Stimulated activated memory B cell treated with anti-CD40 and anti-IgM and Interleukin-4, amounts not matched to agents 10 μg/mL and 1 μg/mL and 100 μg/mL, for 72 hours (primary cell): ENCODE results near the gene SH3BP2.

ENCODE experiments used
- ATAC-seq: fragments of 150-1000 bp; cut with Tn5 transposase; 2 replicates; pipeline ENCODE4 v1.10.0; 2021
- H3K27ac Mint-ChIP-seq: one replicate; pipeline ENCODE4 v1.8.0; 2022; ENCODE audit warnings: mild to moderate bottlenecking, mixed read lengths
- H3K27me3 Mint-ChIP-seq: one replicate; pipeline ENCODE4 v1.8.0; 2022; ENCODE audit warnings: mixed read lengths
- H3K36me3 Mint-ChIP-seq: one replicate; pipeline ENCODE4 v1.8.0; 2022; ENCODE audit warnings: mixed read lengths
- H3K4me1 Mint-ChIP-seq: one replicate; pipeline ENCODE4 v1.8.0; 2022; ENCODE audit warnings: mixed read lengths
- H3K4me3 Mint-ChIP-seq: one replicate; pipeline ENCODE4 v1.8.0; 2022; ENCODE audit warnings: mild to moderate bottlenecking, moderate library complexity, mixed read lengths
- H3K9me3 Mint-ChIP-seq: one replicate; pipeline ENCODE4 v1.8.0; 2022; ENCODE audit warnings: mixed read lengths

SH3BP2 gene

DNA sequence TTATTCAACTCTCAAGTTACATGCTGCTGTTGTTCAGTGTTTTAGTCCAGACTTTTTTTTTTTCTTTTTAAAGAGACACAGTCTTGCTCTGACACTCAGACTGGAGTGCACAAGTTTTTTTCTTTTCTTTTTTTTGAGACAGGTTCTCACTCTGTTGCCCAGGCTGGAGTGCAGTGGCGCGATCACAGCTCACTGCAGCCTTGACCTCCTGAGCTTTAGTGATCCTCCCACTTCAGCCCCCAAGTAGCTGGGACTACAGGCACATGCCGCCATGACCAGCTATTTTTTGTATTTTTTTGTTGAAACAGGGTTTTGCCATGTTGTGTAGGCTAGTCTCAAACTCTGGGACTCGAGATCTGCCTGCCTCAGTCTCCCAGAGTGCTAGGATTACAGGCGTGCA, 62.7 kb downstream of the SH3BP2 start:
- ATAC-seq, result no peak
- Mint-ChIP-seq H3K27me3 (no peaks in the 10 kb centered on the region), H3K36me3 (peaks cover 28% of the 10 kb centered on the region), H3K9me3 (no peaks in the 10 kb centered on the region), H3K27ac (peak overlapping the region; percentile 48), H3K4me1 (peaks cover 79% of the 10 kb centered on the region), H3K4me3 (no peak overlapping the region)

DNA sequence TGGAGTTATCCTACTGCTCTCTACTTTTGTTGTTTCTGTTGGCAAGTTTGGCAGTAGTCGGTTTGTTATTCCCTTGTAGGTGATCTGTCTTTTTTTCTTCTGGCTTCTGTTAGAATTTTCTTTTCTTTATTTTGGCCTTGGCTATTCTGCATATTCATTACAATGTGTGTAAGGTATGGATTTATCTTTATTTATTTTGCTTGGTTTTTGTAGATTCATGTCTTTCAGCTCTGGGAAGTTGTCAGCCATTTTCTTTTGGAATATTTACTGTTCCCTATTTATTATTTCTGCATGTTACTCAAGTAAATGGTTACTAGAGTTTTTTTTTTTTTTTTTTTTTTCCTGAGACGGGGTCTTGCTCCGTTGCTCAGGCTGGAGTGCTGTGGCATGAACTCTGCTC, 63.4 kb downstream of the SH3BP2 start:
- no peak overlapping the region for H3K4me3 Mint-ChIP-seq
- peak overlapping the region; percentile 48 for H3K27ac Mint-ChIP-seq
- H3K4me1 Mint-ChIP-seq, result peaks cover 79% of the 10 kb centered on the region
- H3K9me3 Mint-ChIP-seq, result no peaks in the 10 kb centered on the region
- peaks cover 28% of the 10 kb centered on the region for H3K36me3 Mint-ChIP-seq
- H3K27me3 Mint-ChIP-seq, result no peaks in the 10 kb centered on the region
- ATAC-seq, result no peak

DNA sequence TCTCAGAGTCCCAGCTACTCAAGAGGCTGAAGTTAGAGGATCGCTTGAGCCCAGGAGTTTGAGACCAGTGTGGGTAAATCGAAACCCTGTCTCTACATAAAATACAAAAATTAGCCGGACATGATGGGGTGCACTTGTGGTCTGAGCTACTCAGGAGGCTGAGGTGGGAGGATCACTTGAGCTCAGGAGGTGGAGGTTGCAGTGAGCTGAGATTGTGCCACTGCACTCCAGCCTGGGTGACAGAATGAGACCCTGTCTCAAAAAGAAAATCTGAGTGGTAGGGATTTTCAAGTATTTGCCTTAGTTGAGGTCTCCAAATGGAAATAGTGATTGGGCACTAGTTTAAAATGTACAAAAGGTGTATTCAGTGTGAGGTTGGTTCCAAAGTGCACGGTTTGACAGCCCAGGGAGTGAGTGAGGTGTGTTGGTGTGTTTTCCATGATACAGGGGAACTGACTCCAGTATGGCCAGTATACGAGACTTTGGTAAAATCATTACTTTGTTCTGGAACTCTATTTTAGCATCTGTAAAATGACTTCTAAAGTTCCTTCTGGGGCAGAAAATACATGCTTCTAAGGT, 64.6 kb downstream of the SH3BP2 start:
- Mint-ChIP-seq H3K27me3 (no peaks in the 10 kb centered on the region), H3K36me3 (peaks cover 28% of the 10 kb centered on the region), H3K27ac (no peak overlapping the region), H3K4me1 (peaks cover 79% of the 10 kb centered on the region), H3K9me3 (no peaks in the 10 kb centered on the region), H3K4me3 (no peak overlapping the region)
- ATAC-seq, result no peak

DNA sequence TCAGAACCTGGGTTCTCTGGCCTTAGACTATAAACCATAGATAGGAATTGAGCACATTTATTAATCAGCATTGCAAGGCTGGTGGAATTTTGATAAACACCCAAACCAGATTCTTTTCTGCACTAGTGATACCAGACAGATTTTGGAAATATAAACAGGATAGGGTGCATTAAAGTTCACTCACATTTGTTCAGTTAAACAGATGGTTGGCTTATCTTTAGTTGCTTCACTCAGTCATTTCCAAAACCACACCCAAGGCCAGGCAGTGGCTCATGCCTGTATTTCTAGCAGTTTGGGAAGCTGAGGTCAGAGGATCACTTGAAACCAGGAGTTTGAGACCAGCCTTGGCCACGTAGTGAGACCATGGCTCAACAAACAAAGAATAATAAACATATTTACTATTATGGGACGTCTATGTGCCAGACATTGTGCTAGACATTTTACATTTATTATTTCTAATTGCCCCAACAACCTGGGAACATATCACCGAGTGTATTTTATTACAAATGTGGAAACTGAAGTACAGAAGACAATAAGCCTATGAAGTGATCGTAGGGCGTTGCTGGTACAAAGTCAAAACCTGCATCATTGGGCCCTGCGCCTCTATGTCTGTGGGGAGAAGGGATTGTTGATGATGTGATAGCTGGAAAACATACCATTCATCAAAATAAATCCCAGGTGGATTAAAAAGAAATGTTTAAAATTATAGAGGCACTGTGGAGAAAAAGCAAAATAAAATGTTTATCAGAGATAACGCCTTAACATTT, 65.7 kb downstream of the SH3BP2 start:
- Mint-ChIP-seq H3K27ac (no peak overlapping the region), H3K9me3 (no peaks in the 10 kb centered on the region), H3K27me3 (no peaks in the 10 kb centered on the region), H3K4me1 (peaks cover 83% of the 10 kb centered on the region), H3K36me3 (peaks cover 26% of the 10 kb centered on the region), H3K4me3 (no peak overlapping the region)
- no peak for ATAC-seq

DNA sequence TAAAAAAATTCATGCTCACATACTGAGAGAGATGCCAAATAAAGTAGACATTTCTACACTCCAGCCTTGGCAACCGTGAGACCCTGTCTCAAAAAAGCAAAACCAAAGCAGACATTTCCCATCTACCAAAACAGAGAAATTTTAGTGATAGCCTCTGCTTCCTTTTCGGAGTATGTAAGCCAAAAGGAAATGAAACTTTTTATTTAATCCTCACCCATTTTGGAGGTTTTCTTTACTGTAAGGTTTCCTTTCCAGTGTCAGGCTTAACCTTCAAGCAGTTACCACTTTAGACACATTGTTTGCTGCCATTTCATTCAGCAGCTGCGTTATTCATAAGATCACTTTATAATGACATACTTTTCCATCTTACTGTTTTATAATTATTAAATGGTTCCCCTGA, 66.6 kb downstream of the SH3BP2 start:
- H3K4me1 Mint-ChIP-seq, result peaks cover 81% of the 10 kb centered on the region
- no peaks in the 10 kb centered on the region for H3K27me3 Mint-ChIP-seq
- no peak overlapping the region for H3K4me3 Mint-ChIP-seq
- H3K27ac Mint-ChIP-seq, result peak overlapping the region; percentile 29
- no peak for ATAC-seq
- H3K36me3 Mint-ChIP-seq, result peaks cover 17% of the 10 kb centered on the region
- H3K9me3 Mint-ChIP-seq, result no peaks in the 10 kb centered on the region

DNA sequence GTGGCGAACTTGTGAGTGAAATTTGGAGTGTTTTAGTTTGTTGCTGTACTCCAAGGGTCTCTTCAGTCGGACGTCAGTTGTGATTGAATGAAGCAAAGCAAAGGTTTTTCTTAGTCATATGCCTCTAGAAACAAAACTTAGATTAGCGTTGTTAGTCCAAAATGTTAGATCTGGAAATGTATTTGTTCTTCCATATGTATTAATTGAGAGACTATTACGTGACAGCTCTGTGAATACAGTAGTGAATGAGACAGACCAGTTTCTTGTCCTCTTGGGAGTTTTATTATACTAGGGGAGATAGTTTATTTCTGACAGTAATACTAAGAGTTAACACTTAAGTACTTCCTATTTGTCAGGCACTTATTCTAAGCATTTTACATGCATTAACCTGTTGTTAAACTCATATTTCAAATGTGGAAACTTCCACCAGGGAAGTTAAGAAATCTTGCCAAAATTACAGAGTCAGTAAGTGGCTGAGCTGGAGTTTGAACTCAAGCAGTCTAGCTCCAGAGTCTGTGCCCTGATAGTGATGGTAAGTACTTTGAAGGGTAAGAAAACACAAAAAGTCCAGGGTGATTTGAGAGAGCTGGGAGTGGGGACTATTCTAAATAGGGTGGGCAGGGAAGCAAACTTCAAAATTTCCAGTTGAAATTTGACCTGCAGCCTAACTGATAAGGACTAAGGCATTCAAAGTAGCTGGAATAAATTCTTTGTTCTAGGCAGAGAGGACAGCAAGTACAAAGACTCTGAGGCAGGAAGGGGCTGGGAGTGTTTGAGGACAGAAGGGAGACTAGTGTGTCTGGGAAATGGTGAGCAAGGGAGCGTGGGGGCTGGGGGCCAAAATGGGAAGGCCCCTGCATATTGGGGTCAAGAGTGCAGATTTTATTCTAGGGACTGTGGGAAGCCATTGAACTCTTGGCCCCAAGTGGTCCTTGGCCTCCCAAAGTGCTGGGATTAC, 67.8 kb downstream of the SH3BP2 start:
- Mint-ChIP-seq H3K4me1 (peaks cover 81% of the 10 kb centered on the region), H3K27me3 (no peaks in the 10 kb centered on the region), H3K9me3 (no peaks in the 10 kb centered on the region), H3K27ac (peak overlapping the region; percentile 29), H3K4me3 (no peak overlapping the region), H3K36me3 (peaks cover 6% of the 10 kb centered on the region)
- ATAC-seq, result no peak

DNA sequence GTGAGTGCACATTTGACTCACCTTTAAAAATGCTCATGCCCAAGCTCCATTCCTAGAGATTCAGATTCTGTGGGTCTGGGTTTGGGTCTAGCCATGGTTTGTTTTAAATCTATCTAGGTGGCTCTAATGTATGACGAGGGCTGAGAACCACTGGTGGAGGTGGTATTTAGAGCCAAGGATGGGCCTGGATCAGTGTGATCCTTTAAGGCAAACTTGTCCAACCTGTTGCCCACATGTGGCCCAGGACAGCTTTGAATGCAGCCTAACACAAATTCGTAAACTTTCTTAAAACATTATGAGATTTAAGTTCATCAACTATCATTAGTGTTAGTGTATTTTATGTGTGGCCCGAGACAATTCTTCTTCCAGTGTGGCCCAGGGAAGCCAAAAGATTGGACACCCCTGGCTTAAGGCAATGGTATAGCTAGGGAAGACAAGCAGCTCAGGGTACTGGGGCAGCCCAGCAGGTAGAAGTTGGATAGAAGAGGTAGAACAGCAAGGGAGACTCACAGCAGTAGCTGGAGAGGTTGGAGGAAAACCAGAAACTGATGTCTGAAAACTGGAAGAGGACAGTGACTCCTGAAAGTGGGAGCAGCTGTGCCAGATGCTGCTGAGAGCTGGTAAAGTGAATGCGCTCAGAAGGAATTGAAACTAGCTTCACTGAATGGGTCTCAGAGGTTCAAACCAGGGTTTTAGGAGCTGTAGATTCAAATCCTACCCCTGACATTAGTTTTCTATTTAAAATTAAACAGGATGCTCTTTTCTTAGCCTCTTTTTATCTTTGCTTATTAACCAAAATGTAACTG, 68.9 kb downstream of the SH3BP2 start:
- no peak for ATAC-seq
- H3K27ac Mint-ChIP-seq, result peak overlapping the region; percentile 11
- no peak overlapping the region for H3K4me3 Mint-ChIP-seq
- no peaks in the 10 kb centered on the region for H3K27me3 Mint-ChIP-seq
- peaks cover 6% of the 10 kb centered on the region for H3K36me3 Mint-ChIP-seq
- peaks cover 78% of the 10 kb centered on the region for H3K4me1 Mint-ChIP-seq
- no peaks in the 10 kb centered on the region for H3K9me3 Mint-ChIP-seq

DNA sequence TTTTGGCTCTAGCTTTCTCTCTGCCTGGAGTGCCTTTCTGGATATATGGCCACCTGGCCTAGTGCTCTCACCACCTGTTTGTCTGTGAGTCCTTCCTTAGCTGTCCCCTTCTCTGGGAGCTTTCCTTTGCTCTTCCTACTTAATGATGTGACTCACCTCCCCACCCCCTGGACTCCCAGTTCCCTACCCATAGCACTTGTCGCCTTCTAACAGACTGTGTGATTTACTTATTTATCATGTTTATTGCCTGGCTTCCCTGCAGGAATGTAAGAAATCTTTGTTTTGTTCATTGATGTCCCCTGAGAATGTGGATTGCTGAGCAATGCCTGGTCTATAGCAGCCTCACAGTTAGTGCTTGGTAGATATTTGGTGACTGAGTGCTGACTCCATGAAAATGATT, 69.6 kb downstream of the SH3BP2 start:
- peaks cover 6% of the 10 kb centered on the region for H3K36me3 Mint-ChIP-seq
- no peak overlapping the region for H3K4me3 Mint-ChIP-seq
- H3K27ac Mint-ChIP-seq, result peak overlapping the region; percentile 11

DNA sequence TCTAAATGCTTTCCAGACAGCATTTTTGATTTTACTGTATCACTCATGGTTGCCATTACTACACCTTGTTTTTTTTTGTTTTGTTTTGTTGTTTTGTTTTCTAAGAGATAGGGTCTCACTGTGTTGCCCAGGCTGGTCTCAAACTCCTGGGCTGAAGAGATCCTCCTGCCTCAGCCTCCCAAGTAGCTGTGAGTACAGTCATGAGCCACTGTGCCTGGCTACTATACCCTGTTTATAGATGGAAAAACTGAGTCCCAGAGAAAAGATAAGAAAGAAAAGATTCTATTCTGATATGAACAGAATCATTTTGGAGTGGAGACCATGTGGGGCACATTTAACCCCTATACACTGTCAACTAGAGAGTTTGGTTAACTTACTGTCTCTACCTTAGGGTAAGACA, 70.8 kb downstream of the SH3BP2 start:
- no peak overlapping the region for H3K4me3 Mint-ChIP-seq
- H3K36me3 Mint-ChIP-seq, result peaks cover 6% of the 10 kb centered on the region
- no peak overlapping the region for H3K27ac Mint-ChIP-seq
- ATAC-seq, result no peak
- no peaks in the 10 kb centered on the region for H3K9me3 Mint-ChIP-seq
- peaks cover 85% of the 10 kb centered on the region for H3K4me1 Mint-ChIP-seq
- no peaks in the 10 kb centered on the region for H3K27me3 Mint-ChIP-seq

More for the DNA sequence above, 69.6 kb downstream of the SH3BP2 start:
- H3K27me3 Mint-ChIP-seq, result no peaks in the 10 kb centered on the region
- H3K9me3 Mint-ChIP-seq, result no peaks in the 10 kb centered on the region
- no peak for ATAC-seq
- H3K4me1 Mint-ChIP-seq, result peaks cover 82% of the 10 kb centered on the region

DNA sequence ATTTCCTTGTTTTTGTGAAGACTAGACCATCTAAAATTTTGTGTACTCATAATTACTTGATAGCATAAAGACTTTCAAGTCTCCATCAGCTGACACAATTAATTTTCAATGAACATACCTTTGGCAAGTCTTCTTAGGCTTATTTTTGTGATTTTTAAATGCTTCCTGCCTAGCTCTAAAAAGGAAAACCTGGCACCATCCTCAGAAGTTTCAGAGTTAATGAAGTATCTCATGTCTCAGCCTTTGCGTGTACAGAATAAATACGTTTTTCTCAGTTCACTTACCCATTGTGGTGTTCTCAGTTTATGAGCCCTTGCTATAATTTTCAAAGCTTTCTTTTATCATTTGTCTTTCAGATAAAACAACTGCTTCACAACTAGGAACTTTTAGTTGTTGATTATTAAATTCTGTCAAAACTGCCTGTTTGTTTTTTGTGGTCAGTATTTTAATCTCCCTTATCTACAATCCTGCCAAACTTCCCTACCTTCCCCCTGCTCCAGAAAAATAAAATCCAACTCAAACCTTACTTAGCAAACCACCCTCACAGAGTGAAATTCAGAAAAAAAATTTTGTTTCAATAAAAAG, 72.4 kb downstream of the SH3BP2 start:
- H3K36me3 Mint-ChIP-seq, result peaks cover under 1% of the 10 kb centered on the region
- no peak overlapping the region for H3K27ac Mint-ChIP-seq
- no peak overlapping the region for H3K4me3 Mint-ChIP-seq
- H3K9me3 Mint-ChIP-seq, result no peaks in the 10 kb centered on the region
- H3K27me3 Mint-ChIP-seq, result no peaks in the 10 kb centered on the region
- H3K4me1 Mint-ChIP-seq, result peaks cover 91% of the 10 kb centered on the region
- ATAC-seq, result no peak

DNA sequence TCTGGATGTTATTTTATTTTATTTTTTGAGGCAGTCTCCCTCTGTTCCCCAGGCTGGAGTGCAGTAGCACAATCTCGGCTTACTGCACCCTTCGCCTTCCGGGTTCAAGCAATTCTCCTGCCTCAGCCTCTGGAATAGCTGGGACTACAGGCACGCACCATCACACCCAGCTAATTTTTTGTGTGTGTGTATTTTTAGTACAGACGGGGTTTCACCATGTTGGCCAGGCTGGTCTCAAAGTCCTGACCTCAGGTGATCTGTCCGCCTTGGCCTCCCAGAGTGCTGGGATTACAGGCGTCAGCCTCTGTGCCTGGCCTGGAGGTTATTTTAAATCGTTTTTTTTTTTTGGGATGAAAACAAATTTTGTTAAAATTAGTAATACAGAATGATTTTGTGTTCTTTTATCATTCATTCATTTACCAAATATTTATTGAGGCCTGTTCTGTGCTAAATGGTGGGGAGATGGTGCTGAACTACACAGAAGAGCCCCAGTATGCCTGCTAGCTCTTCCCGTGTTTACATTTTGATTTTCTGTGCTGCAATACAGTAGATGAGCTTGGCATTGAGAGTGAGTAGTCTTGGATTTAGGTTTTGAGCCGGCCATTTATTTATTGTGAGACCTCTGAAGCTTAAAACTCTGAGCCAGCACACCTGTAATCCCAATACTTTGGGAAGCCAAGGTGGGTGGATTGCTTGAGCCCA, 73.4 kb downstream of the SH3BP2 start:
- no peak overlapping the region for H3K27ac Mint-ChIP-seq
- no peaks in the 10 kb centered on the region for H3K9me3 Mint-ChIP-seq
- no peaks in the 10 kb centered on the region for H3K27me3 Mint-ChIP-seq
- H3K4me3 Mint-ChIP-seq, result no peak overlapping the region
- peaks cover 82% of the 10 kb centered on the region for H3K4me1 Mint-ChIP-seq
- no peaks in the 10 kb centered on the region for H3K36me3 Mint-ChIP-seq
- no peak for ATAC-seq

DNA sequence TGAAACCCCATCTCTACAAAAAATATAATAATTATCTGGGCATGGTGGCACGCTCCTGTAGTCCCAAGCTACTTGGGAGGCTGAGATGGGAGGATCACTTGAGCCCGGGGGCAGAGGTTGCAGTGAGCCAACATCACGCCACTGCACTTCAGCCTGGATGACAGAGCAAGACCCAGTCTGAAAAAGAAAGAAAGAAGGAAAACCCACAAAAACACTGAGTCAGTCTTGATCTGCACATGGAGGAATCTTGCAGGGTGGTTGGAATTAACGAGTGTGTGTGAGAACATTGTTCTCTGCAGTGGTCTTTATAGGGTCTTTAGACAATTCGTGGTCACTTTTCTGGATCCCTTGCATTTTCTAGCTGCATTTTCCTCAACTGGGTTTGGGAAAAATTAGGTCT, 74.0 kb downstream of the SH3BP2 start:
- H3K4me3 Mint-ChIP-seq, result no peak overlapping the region
- no peak for ATAC-seq
- no peaks in the 10 kb centered on the region for H3K36me3 Mint-ChIP-seq
- peaks cover 81% of the 10 kb centered on the region for H3K4me1 Mint-ChIP-seq
- no peak overlapping the region for H3K27ac Mint-ChIP-seq
- no peaks in the 10 kb centered on the region for H3K27me3 Mint-ChIP-seq
- no peaks in the 10 kb centered on the region for H3K9me3 Mint-ChIP-seq

DNA sequence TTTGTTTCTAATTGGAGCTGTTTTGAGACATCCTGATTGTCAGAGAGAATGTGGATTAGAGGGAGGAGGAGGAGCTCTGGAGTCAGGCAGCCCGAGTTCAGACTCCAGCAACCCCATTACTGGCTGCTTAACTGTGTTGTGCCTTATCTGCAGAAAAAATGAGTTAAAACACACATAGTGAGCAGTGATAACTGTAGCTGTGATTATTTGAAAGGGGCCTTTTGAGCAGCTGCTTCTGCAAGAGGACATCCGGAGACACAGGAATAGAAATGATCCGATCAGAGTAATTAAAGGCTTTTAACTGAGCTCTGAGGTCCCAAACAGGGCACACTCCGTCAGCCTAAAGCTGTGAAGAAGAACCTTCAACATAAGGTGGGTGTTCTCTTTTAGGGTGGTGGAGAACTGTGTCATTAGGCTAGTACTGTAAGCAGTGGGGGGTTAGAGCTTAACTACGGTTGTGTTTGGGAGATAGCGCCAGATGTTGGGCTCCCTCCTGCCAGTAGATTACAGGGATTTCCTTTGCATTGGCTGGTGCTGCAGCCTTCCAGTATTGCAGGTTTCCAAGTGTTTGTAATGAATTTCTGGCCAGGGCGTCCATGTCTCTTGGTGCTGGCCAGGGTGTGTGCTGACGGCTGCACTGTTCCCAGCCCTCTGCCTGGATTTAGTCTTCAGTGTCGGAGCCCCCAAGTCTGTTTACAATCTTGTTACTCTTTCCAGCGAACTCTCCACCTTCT, 75.0 kb downstream of the SH3BP2 start:
- Mint-ChIP-seq H3K4me1 (peaks cover 74% of the 10 kb centered on the region), H3K4me3 (no peak overlapping the region), H3K27ac (peak overlapping the region; percentile 17)

More for the DNA sequence above, 75.0 kb downstream of the SH3BP2 start:
- H3K9me3 Mint-ChIP-seq, result no peaks in the 10 kb centered on the region
- H3K36me3 Mint-ChIP-seq, result no peaks in the 10 kb centered on the region
- H3K27me3 Mint-ChIP-seq, result no peaks in the 10 kb centered on the region
- no peak for ATAC-seq
